DMS153 (cell line): ENCODE results near the gene MAN2C1.
"Not testable (repeated sequence)": the region's sequence is repeated elsewhere in the genome, so short reads cannot be mapped to it uniquely, and the experiment has no call there.

Experiments used
- DNase-seq: peaks from one replicate; lab custom pipeline; 2025; lab: John Stamatoyannopoulos, UW

The MAN2C1 gene

DNA sequence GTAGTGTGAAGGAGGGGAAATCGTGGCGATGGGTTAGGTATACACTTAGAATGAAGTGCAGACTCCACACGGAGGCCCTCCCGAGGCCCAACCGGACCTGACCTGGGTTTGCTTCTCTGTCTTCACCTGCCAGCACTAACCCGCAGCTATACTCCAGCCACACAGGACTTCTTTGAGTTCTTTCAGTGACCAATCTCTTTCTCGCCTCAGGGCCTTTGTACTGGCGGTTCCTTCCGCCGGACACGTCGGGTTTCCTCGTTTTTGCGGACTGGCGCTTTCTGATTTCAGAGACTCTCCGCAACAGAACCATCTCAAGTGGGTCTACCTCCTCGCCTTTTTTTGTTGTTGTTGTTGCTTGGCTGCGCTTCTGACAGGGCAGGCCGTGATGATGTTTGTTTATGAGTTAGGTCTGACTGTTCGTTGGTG is 21.6 kb downstream of the MAN2C1 start, which contains the start of gene NEIL1:
NEIL1 (plus strand) TSS at position 244 of the 426 bp plus-strand sequence. CDS start 1,867 bp downstream, outside the sequence.
- no peak for DNase-seq

GRCh38 chr15:75343953-75344352 is 24.5 kb downstream of the MAN2C1 start:
- DNase-seq: not testable (repeated sequence)

DNA sequence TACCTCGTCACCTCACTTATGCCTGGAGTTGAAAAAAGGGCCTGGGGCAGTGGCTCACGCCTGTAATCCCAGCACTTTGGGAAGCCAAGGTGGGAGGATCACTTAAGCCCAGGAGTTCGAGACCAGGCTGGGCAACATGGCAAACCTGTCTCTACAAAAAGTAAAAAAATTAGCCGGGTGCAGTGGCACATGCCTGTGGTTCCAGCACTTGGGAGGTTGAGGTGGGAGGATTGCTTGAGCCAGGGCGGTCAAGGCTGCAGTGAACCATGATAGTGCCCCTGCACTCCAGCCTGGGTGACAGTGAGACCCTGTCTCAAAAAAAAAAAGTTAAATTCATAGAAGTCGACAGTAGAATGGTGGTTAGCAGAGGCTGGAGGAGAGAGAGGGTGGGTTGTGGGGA is 26.2 kb downstream of the MAN2C1 start:
- DNase-seq: no peak

GRCh38 chr15:75339531-75340240 is 28.7 kb downstream of the MAN2C1 start:
- DNase-seq: no peak

- DNase-seq: no peak
Measured at GRCh38 chr15:75338661-75339240, 29.7 kb downstream of the MAN2C1 start.

DNA sequence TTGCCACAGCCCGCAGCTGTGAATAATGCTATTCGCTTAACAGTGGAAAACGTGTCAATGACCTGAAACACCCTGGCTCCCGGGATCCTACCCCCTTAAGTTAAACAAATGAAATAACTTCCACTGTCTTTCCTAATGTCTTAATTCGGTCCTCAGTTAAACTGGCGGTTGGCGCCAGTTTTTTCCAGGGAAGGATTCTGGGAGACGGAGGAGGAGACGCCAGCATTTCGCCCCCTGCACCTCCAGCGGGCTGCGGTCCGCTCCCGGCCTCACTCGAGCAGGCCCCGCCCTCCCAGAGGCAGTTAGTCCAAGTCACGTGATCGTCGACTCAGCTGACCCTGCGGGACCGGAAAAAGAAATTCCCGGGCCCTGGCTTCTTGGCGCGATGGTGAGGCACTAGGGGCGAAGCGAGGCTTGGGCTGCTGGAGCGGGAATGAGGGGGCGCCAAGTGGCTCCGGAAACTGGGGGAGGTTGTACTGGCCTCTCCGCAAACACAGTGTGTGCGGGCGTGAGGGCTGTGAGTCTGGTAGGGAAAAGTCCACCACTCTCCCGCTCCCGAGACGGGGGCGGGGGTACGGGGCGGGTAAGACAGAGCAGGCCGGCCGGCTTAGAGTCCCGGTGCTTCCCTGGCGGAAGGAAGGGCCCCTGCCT is 32.6 kb downstream of the MAN2C1 start, which contains the start of gene COMMD4:
COMMD4 (plus strand) TSS at position 359 of the 651 bp plus-strand sequence; CDS start at position 386, 27 bp downstream.
- peak; percentile 61 for DNase-seq

- no peak for DNase-seq
Measured at GRCh38 chr15:75335313-75335704, 33.1 kb downstream of the MAN2C1 start.

DNA sequence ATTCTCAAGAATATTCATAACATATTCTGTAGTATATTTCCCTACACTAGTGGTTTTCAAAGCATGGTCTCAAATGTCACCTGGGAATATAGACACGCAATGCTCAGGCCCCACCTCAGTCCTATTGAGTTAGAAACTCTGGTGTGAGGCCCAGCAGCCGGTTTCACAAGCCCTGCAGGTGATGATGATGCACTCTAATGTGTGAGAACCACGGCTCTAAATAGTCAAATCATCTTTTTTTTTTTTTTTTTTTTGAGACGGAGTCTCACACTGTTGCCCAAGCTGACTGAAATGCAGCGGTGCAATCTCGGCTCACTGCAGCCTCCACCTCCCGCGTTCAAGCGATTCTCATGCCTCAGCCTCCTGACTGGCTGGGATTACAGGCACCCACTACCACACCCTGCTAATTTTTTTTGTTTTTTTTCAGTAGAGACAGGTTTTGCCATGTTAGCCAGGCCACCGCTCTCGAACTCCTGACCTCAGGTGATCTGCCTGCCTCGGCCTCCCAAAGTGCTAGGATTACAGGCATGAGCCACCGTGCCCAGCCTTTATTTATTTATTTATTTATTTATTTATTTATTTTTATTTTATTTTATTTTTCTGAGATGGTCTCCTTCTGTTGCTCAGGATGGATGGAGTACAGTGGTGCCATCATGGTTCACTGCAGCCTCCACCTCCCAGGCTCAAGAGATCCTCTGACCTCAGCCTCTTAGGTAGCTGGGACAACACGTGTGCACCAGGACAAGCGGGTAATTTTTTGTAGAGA is 34.6 kb downstream of the MAN2C1 start:
- not testable (repeated sequence) for DNase-seq

- not testable (repeated sequence) for DNase-seq
Measured at GRCh38 chr15:75332093-75332492, 36.3 kb downstream of the MAN2C1 start.

DNA sequence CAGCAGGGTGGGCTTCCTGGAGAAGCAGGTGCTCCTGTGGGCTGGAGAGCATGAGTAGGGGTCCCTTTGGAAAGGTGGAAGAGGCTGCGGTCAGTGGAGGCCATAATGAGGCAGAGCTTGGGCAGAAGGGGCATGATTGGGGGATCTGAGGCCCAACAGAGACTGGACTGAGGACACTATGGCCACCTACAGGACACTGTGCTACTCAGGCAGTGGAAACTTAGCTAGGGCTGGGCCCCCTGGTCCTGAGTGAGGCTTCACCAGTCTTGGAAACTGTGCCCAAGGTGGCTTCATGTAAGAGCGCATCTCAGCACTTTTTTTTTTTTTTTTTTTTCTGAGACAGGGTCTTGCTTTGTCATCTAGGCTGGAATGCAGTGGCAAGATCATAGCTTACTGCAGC is 38.8 kb downstream of the MAN2C1 start:
- no peak for DNase-seq

GRCh38 chr15:75328493-75329314 is 39.7 kb downstream of the MAN2C1 start:
- no peak for DNase-seq

DNA sequence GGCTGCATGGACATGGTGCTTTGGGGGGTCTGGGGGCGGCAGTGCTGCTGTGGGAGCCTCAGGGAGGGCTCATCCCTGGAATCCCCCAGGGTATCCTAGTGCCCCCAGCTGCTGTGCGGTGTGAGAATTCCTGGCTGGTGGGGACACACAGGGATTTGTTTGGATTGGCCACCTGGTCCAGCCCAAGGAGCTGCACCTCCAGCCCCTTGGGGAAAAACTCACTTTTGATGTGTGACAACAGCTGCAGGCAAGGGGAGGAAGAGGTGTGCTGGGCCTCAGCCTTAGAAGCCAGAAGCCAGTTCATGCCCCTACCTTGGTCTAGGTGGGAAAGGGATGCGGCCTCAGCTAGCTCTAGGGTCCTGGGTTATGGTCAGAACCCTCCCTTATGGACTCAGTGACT is 40.9 kb downstream of the MAN2C1 start:
- no peak for DNase-seq

DNA sequence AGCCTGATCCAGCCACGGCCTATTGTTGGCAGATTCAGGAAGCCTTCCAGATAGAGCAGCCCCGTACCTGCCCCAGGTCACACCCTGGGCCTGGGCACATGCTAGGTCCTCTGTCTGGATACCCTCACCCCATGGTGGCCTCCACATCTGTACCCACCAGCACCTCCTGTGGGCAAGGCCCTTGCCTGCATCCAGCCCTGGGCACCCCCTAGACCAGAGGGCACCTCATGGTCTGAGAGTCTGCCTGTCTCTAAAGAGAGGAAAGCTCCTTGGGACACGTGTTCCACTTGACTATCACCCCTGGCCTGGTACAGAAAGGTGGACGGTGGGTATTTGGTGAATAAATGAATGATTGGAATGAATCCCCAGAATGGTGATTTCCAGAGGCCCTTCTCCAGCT is 41.4 kb downstream of the MAN2C1 start:
- DNase-seq: no peak

DNA sequence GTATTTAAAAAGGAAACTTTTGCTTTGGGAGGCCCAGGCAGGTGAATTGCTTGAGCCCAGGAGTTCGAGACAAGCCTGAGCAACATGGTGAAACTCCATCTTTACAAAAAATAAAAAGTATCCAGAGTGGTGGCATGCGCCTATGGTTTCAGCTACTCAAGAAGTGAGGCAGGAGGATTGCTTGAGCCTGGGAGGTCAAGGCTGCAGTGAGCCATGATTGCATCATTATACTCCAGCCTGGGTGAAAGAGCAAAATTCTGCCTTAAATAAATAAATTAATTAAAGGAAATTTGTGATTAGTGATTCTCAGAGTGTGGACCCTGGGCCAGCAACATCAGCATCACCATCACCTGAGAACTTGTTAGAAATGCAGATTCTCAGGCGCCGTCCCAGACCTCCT is 42.5 kb downstream of the MAN2C1 start:
- DNase-seq: no peak

DNA sequence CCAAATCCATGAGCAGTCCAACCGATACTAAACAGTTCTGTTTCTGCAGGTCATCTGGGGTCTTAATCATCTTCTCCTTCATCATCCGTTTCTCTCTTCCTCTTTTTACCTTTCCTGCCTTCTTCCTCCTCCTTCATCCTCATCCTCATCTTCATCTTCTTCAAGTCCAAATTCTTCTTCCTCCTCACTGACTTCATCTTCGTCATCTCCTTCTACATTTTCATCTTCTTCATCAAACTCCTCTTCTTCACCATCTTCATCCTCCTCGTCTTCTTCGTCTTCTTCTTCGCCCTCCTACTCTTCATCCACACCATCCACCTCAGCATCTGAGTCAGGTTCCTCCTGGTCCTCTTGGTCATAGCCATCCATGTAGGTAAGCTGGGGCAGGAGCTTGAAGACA is 46.7 kb downstream of the MAN2C1 start:
- no peak for DNase-seq

- not testable (repeated sequence) for DNase-seq
Measured at GRCh38 chr15:75319231-75319897, 49.0 kb downstream of the MAN2C1 start.

GRCh38 chr15:75314552-75315290 is 53.7 kb downstream of the MAN2C1 start:
- no peak for DNase-seq

GRCh38 chr15:75313116-75313845 is 55.1 kb downstream of the MAN2C1 start:
- no peak for DNase-seq

GRCh38 chr15:75312548-75312947 is 55.9 kb downstream of the MAN2C1 start:
- DNase-seq: not testable (repeated sequence)
